Measurements from ENCODE around the gene DNM2. TPM values are rescaled to one million over a fixed set of nuclear protein-coding genes. Genes with fewer than 3 reads are reported as not detected.

The DNM2 gene
- total RNA-seq, 1 donor from 2014 or later = 113 TPM

- intact Hi-C loops (cut with DNase I) = no loop called here
- no peaks in the 10 kb centered on the region for H3K4me1 ChIP-seq
- peaks cover 78 to 89% of the 10 kb centered on the region in 2 donors for H3K36me3 ChIP-seq
- no peak overlapping the region for H3K4me3 ChIP-seq
- TF ChIP-seq CTCF (IDR thresholded peaks at IDR 0.05) = no peak
- DNase-seq (ENCODE audit: low spot score in 2 of 2) = no peak
- no peak overlapping the region for H3K27ac ChIP-seq
- no peaks in the 10 kb centered on the region for H3K9me3 ChIP-seq
- no peaks in the 10 kb centered on the region for H3K27me3 ChIP-seq
These were observed 109.0 kb downstream of the DNM2 start for GRCh38 chr19:10826846-10827245.

GRCh38 chr19:10828981-10829821 lies 111.3 kb downstream of the DNM2 start:
- H3K9me3 ChIP-seq = no peaks in the 10 kb centered on the region
- intact Hi-C loops (cut with DNase I) = no loop called here
- H3K36me3 ChIP-seq = peaks cover 68 to 92% of the 10 kb centered on the region in 2 donors
- TF ChIP-seq CTCF (IDR thresholded peaks at IDR 0.05) = no peak
- H3K27ac ChIP-seq = no peak overlapping the region
- no peak for DNase-seq (ENCODE audit: low spot score in 2 of 2)
- H3K4me3 ChIP-seq = no peak overlapping the region
- no peaks in the 10 kb centered on the region for H3K4me1 ChIP-seq
- H3K27me3 ChIP-seq = no peaks in the 10 kb centered on the region

GRCh38 chr19:10829967-10830366 lies 112.1 kb downstream of the DNM2 start:
- TF ChIP-seq CTCF (IDR thresholded peaks at IDR 0.05) = no peak
- DNase-seq (ENCODE audit: low spot score in 2 of 2) = no peak
- intact Hi-C loops (cut with DNase I) = no loop called here
- Histone ChIP-seq H3K4me3 (no peak overlapping the region), H3K27ac (no peak overlapping the region), H3K27me3 (no peaks in the 10 kb centered on the region), H3K9me3 (no peaks in the 10 kb centered on the region), H3K4me1 (no peaks in the 10 kb centered on the region), H3K36me3 (peaks cover 61 to 84% of the 10 kb centered on the region in 2 donors)

- Histone ChIP-seq H3K27ac (no peak overlapping the region), H3K27me3 (no peaks in the 10 kb centered on the region), H3K4me1 (peaks cover 0 to 3% of the 10 kb centered on the region in 2 donors), H3K36me3 (peaks cover 57 to 80% of the 10 kb centered on the region in 2 donors), H3K9me3 (no peaks in the 10 kb centered on the region), H3K4me3 (no peak overlapping the region)
- no peak for DNase-seq (ENCODE audit: low spot score in 2 of 2)
- no peak for TF ChIP-seq CTCF (IDR thresholded peaks at IDR 0.05)
- intact Hi-C loops (cut with DNase I) = no loop called here
These were observed 112.5 kb downstream of the DNM2 start for GRCh38 chr19:10830370-10830769.

- intact Hi-C loops (cut with DNase I) = no loop called here
- no peak for DNase-seq (ENCODE audit: low spot score in 2 of 2)
- peaks cover 49 to 72% of the 10 kb centered on the region in 2 donors for H3K36me3 ChIP-seq
These were observed 113.3 kb downstream of the DNM2 start for GRCh38 chr19:10830931-10831779.

More at GRCh38 chr19:10830931-10831779, 113.3 kb downstream of the DNM2 start:
- H3K4me1 ChIP-seq = peaks cover 0 to 3% of the 10 kb centered on the region in 2 donors
- no peaks in the 10 kb centered on the region for H3K27me3 ChIP-seq
- no peak for TF ChIP-seq CTCF (IDR thresholded peaks at IDR 0.05)
- H3K4me3 ChIP-seq = no peak overlapping the region
- H3K27ac ChIP-seq = no peak overlapping the region
- H3K9me3 ChIP-seq = no peaks in the 10 kb centered on the region
